Breast epithelium (tissue), 3 donors: ENCODE results near the gene PADI2.

Experiments
- POLR2A ChIP-seq: fragments of 450-650 bp; IDR thresholded peaks from one replicate; pipeline ENCODE4 v1.6.1; 2016; ENCODE audit warnings: antibody characterized with exemption, mild to moderate bottlenecking, moderate library complexity
- POLR2AphosphoS5 ChIP-seq, 3 donors: sonication (generic); formaldehyde crosslinking; IDR thresholded peaks; one replicate each; pipeline ENCODE4 v1.6.1; 2017; ENCODE audit warnings: antibody characterized with exemption in 3 of 3
- TF ChIP-seq, protein P1 (sequence below), 3 donors: fragments of 450-650 bp; IDR thresholded peaks; one replicate each; pipeline ENCODE4 v1.5.1; 2016 to 2017; ENCODE audit warnings: antibody characterized with exemption in 3 of 3, mild to moderate bottlenecking in 3 of 3, moderate library complexity in 3 of 3

DNA sequence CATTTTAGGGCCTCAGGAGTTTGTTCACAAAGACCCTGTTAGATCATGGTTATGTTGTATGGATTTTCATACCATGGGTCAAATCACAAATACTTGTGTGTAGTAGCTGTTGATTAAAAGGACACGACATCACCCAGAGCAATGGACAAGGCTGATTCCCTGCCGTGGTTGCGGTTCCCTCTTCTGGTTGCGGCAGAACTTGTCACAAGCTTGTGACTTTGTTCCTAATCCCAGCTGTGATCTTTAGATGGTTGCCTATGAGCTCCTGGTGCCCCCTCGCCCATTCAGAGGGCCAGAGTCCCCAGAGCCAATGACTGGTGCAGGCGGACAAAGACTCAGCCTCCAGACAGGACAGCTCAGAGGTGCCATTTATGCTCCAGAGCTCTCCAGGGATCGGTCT lies 53.6 kb downstream of the PADI2 start:
- TF ChIP-seq POLR2A (no peak), POLR2AphosphoS5 (IDR thresholded peaks at IDR 0.05) (no peak)
- TF ChIP-seq, protein P1, sequence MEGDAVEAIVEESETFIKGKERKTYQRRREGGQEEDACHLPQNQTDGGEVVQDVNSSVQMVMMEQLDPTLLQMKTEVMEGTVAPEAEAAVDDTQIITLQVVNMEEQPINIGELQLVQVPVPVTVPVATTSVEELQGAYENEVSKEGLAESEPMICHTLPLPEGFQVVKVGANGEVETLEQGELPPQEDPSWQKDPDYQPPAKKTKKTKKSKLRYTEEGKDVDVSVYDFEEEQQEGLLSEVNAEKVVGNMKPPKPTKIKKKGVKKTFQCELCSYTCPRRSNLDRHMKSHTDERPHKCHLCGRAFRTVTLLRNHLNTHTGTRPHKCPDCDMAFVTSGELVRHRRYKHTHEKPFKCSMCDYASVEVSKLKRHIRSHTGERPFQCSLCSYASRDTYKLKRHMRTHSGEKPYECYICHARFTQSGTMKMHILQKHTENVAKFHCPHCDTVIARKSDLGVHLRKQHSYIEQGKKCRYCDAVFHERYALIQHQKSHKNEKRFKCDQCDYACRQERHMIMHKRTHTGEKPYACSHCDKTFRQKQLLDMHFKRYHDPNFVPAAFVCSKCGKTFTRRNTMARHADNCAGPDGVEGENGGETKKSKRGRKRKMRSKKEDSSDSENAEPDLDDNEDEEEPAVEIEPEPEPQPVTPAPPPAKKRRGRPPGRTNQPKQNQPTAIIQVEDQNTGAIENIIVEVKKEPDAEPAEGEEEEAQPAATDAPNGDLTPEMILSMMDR (IDR thresholded peaks at IDR 0.05): no peak
